ENCODE measurements around the gene G3BP2. TPM values are rescaled to one million over a fixed set of nuclear protein-coding genes. Genes with fewer than 3 reads are reported as not detected.

The G3BP2 gene
- total and polyA plus RNA-seq, 4 donors: 126 to 263 (median 149) TPM

- Histone ChIP-seq H3K9me3 (ENCODE audit: control insufficient read depth, insufficient read depth, low read length) (no peaks in the 10 kb centered on the region), H3K27ac (ENCODE audit: low read depth, low read length) (no peak overlapping the region), H3K36me3 (ENCODE audit: control insufficient read depth, insufficient read depth, low read length) (no peaks in the 10 kb centered on the region), H3K27me3 (ENCODE audit: control insufficient read depth, insufficient read depth, low read length) (no peaks in the 10 kb centered on the region), H3K4me1 (ENCODE audit: control insufficient read depth, insufficient read depth, low read length) (no peaks in the 10 kb centered on the region), H3K4me3 (ENCODE audit: low read depth, low read length) (no peak overlapping the region)
- no peak for DNase-seq (ENCODE audit: low read depth in 4 of 6, low spot score in 6 of 6)
- WGBS (ENCODE audit: insufficient coverage): no CpG with 5 or more reads among the region's 1 CpG
Observed at GRCh38 chr4:75593393-75593792, 79.8 kb downstream of the G3BP2 start.

Small RNA genes lying within 50 kb of the gene (small RNA-seq; reads per million reads assigned to genes)
- gene RF00019 (ENCODE audit: low replicate concordance): not detected

Other genes with a start within 250 kb of the G3BP2 start
- gene RCHY1, start 159.0 kb downstream of the G3BP2 start, total RNA-seq: 10 to 100 TPM; 24.8 to 48.5 TPM
- gene RCHY1, start 159.0 kb downstream of the G3BP2 start, polyA plus RNA-seq (ENCODE audit: insufficient read length in 2 of 2): 10 to 100 TPM; 49.4 to 53.9 TPM
- gene THAP6, start 158.9 kb downstream of the G3BP2 start, total RNA-seq: 10 to 100 TPM; 20.5 to 21.2 TPM
- 10 to 100 TPM; 17.8 to 21.5 TPM for gene THAP6, start 158.9 kb downstream of the G3BP2 start, polyA plus RNA-seq (ENCODE audit: insufficient read length in 2 of 2)
- gene ODAPH, start 117.3 kb downstream of the G3BP2 start, total RNA-seq: not detected
- under 1 TPM; 0.19 to 0.45 TPM for gene ODAPH, start 117.3 kb downstream of the G3BP2 start, polyA plus RNA-seq (ENCODE audit: insufficient read length in 2 of 2)
- 10 to 100 TPM; 10.1 to 25.1 TPM for gene CDKL2, start 42.9 kb downstream of the G3BP2 start, total RNA-seq
- 10 to 100 TPM; 14.3 to 16.5 TPM for gene CDKL2, start 42.9 kb downstream of the G3BP2 start, polyA plus RNA-seq (ENCODE audit: insufficient read length in 2 of 2)
- 10 to 100 TPM; 81.6 to 84.2 TPM for gene USO1, start 51.2 kb upstream of the G3BP2 start, total RNA-seq
- 10 to 100 TPM; 39.0 to 41.9 TPM for gene USO1, start 51.2 kb upstream of the G3BP2 start, polyA plus RNA-seq (ENCODE audit: insufficient read length in 2 of 2)
- under 1 TPM in 1 of 2 donors, not detected in 1; 0.06 TPM for gene PPEF2, start 229.0 kb upstream of the G3BP2 start, total RNA-seq
- gene PPEF2, start 229.0 kb upstream of the G3BP2 start, polyA plus RNA-seq (ENCODE audit: insufficient read length in 2 of 2): under 1 TPM in 1 of 2 donors, not detected in 1; 0.48 TPM

All from spinal cord (tissue), 10 donors.